MM.1S (cell line): ENCODE measurements around the gene PLCH2.

ENCODE experiments used
- DNase-seq: peaks from one replicate; pipeline ENCODE4 v3.0.0-alpha.2; 2015
- H2AFZ ChIP-seq: fragments of 300-600 bp; sonication (generic); 2 replicates; pipeline ENCODE4 v1.6.0; 2016; ENCODE audit warnings: antibody characterized with exemption, low read length
- H3F3A ChIP-seq: fragments of 300-600 bp; sonication (generic); 2 replicates; pipeline ENCODE4 v1.6.1; 2016; ENCODE audit warnings: mild to moderate bottlenecking, antibody characterized with exemption, low read length, moderate library complexity, mixed read lengths; ENCODE audit not compliant: insufficient read depth
- H3K27ac ChIP-seq: fragments of 300-600 bp; sonication (generic); 2 replicates; pipeline ENCODE4 v1.5.1; 2016; ENCODE audit warnings: mild to moderate bottlenecking, low read length
- H3K27me3 ChIP-seq: fragments of 300-600 bp; sonication (generic); replicated peaks from 2 replicates; pipeline ENCODE4 v1.6.0; 2016; ENCODE audit warnings: low read length; ENCODE audit not compliant: insufficient read depth
- H3K36me3 ChIP-seq: fragments of 300-600 bp; sonication (generic); replicated peaks from 2 replicates; pipeline ENCODE4 v1.6.1; 2016; ENCODE audit warnings: mild to moderate bottlenecking, low read length, mixed read lengths; ENCODE audit not compliant: insufficient read depth
- H3K4me1 ChIP-seq: fragments of 300-600 bp; sonication (generic); 2 replicates; pipeline ENCODE4 v1.6.1; 2016; ENCODE audit warnings: low read length, mixed read lengths
- H3K4me2 ChIP-seq: fragments of 300-600 bp; sonication (generic); 2 replicates; pipeline ENCODE4 v1.6.0; 2016; ENCODE audit warnings: low read depth, low read length
- H3K4me3 ChIP-seq: fragments of 300-600 bp; sonication (generic); 2 replicates; pipeline ENCODE4 v1.5.1; 2016; ENCODE audit warnings: low read length, mixed read lengths
- H3K79me2 ChIP-seq: fragments of 300-600 bp; sonication (generic); 2 replicates; pipeline ENCODE4 v1.6.1; 2016; ENCODE audit warnings: mixed run types, low read length, mixed read lengths
- H3K9ac ChIP-seq: fragments of 300-600 bp; sonication (generic); 2 replicates; pipeline ENCODE4 v1.6.1; 2016; ENCODE audit warnings: low read length, mixed read lengths
- H3K9me2 ChIP-seq: fragments of 300-600 bp; sonication (generic); replicated peaks from 2 replicates; pipeline ENCODE4 v1.6.1; 2016; ENCODE audit warnings: mild to moderate bottlenecking, low read length, mixed read lengths; ENCODE audit not compliant: insufficient read depth
- H3K9me3 ChIP-seq: fragments of 300-600 bp; sonication (generic); replicated peaks from 2 replicates; pipeline ENCODE4 v1.6.1; 2016; ENCODE audit warnings: mild to moderate bottlenecking, low read length, mixed read lengths; ENCODE audit not compliant: insufficient read depth
- H4K20me1 ChIP-seq: fragments of 300-600 bp; sonication (generic); 2 replicates; pipeline ENCODE4 v1.6.1; 2016; ENCODE audit warnings: mild to moderate bottlenecking, low read length, moderate library complexity, mixed read lengths; ENCODE audit not compliant: insufficient read depth
- CTCF ChIP-seq: fragments of 300-600 bp; sonication (generic); IDR thresholded peaks from 2 replicates; pipeline ENCODE4 v1.5.1; 2016; ENCODE audit warnings: antibody characterized with exemption, low read length, mixed read lengths
- EZH2 ChIP-seq: fragments of 300-600 bp; sonication (generic); optimal IDR thresholded peaks from 2 replicates; pipeline ENCODE3; 2017; ENCODE audit warnings: low read depth, mild to moderate bottlenecking, antibody characterized with exemption, low read length, mixed read lengths
- EZH2phosphoT487 ChIP-seq: fragments of 300-600 bp; sonication (generic); IDR thresholded peaks from 2 replicates; pipeline ENCODE4 v1.6.1; 2018; ENCODE audit warnings: antibody characterized with exemption, low read length

The PLCH2 gene

GRCh38 chr1:2495026-2495425 is 18.9 kb downstream of the PLCH2 start:
- no peak overlapping the region for H3K27ac ChIP-seq
- H3F3A ChIP-seq: no peaks in the 10 kb centered on the region
- no peak overlapping the region for H3K4me3 ChIP-seq
- H3K9me2 ChIP-seq: no peaks in the 10 kb centered on the region
- H2AFZ ChIP-seq: no peak overlapping the region
- no peak overlapping the region for H3K4me2 ChIP-seq
- H3K4me1 ChIP-seq: peaks cover 22% of the 10 kb centered on the region
- no peaks in the 10 kb centered on the region for H3K79me2 ChIP-seq
- no peaks in the 10 kb centered on the region for H4K20me1 ChIP-seq
- H3K9ac ChIP-seq: no peak overlapping the region
- no peaks in the 10 kb centered on the region for H3K36me3 ChIP-seq
- TF ChIP-seq EZH2phosphoT487: no peak
- no peak for TF ChIP-seq EZH2
- no peak for TF ChIP-seq CTCF
- DNase-seq: no peak
- no peaks in the 10 kb centered on the region for H3K9me3 ChIP-seq
- peaks cover 53% of the 10 kb centered on the region for H3K27me3 ChIP-seq

- H3K27ac ChIP-seq: no peak overlapping the region
- H3K27me3 ChIP-seq: peaks cover 48% of the 10 kb centered on the region
- no peaks in the 10 kb centered on the region for H4K20me1 ChIP-seq
- H3K36me3 ChIP-seq: no peaks in the 10 kb centered on the region
- TF ChIP-seq CTCF (no peak), EZH2 (no peak), EZH2phosphoT487 (no peak)
- no peaks in the 10 kb centered on the region for H3K79me2 ChIP-seq
- no peaks in the 10 kb centered on the region for H3K9me3 ChIP-seq
- H3K4me1 ChIP-seq: peaks cover 22% of the 10 kb centered on the region
- no peak overlapping the region for H2AFZ ChIP-seq
- H3K4me2 ChIP-seq: no peak overlapping the region
- DNase-seq: no peak
- H3K9me2 ChIP-seq: no peaks in the 10 kb centered on the region
- no peak overlapping the region for H3K9ac ChIP-seq
- H3F3A ChIP-seq: no peaks in the 10 kb centered on the region
- no peak overlapping the region for H3K4me3 ChIP-seq
These were observed 19.5 kb downstream of the PLCH2 start for GRCh38 chr1:2495546-2495945.

GRCh38 chr1:2496087-2496622 is 20.1 kb downstream of the PLCH2 start:
- H3K27ac ChIP-seq: no peak overlapping the region
- H3K4me1 ChIP-seq: peaks cover 22% of the 10 kb centered on the region; the same call in 1 of the 2 replicates
- no peak overlapping the region for H3K4me2 ChIP-seq

More at GRCh38 chr1:2496087-2496622, 20.1 kb downstream of the PLCH2 start:
- Histone ChIP-seq H3K9ac (no peak overlapping the region), H3K79me2 (no peaks in the 10 kb centered on the region), H2AFZ (no peak overlapping the region), H3K4me3 (no peak overlapping the region), H3F3A (no peaks in the 10 kb centered on the region), H4K20me1 (no peaks in the 10 kb centered on the region), H3K9me2 (no peaks in the 10 kb centered on the region), H3K9me3 (no peaks in the 10 kb centered on the region), H3K27me3 (peaks cover 44% of the 10 kb centered on the region), H3K36me3 (no peaks in the 10 kb centered on the region)
- DNase-seq: peak; percentile 26
- TF ChIP-seq CTCF (no peak), EZH2phosphoT487 (no peak), EZH2 (no peak)
